ENCODE data around the gene DGKA. TPM values are rescaled to one million over a fixed set of nuclear protein-coding genes. Genes with fewer than 3 reads are reported as not detected.
"Not testable (repeated sequence)": the region's sequence is repeated elsewhere in the genome, so short reads cannot be mapped to it uniquely, and the experiment has no call there.

DGKA gene
- total RNA-seq, 1 donor from 2014 or later = 57.5 TPM

GRCh38 chr12:55915482-55915859 is 15.5 kb upstream of the DGKA start:
- H3K4me3 Mint-ChIP-seq (ENCODE audit: unreplicated experiment) = no peak overlapping the region
- H3K9me3 Mint-ChIP-seq (ENCODE audit: unreplicated experiment) = no peaks in the 10 kb centered on the region

GRCh38 chr12:55919032-55919431 is 11.9 kb upstream of the DGKA start:
- H3K36me3 Mint-ChIP-seq (ENCODE audit: unreplicated experiment); H3K27ac Mint-ChIP-seq (ENCODE audit: unreplicated experiment): not testable (repeated sequence)

More at GRCh38 chr12:55915482-55915859, 15.5 kb upstream of the DGKA start:
- H3K4me1 Mint-ChIP-seq (ENCODE audit: low read depth, unreplicated experiment) = no peaks in the 10 kb centered on the region
- DNase-seq = no peak
- peaks cover 4% of the 10 kb centered on the region for H3K27me3 Mint-ChIP-seq (ENCODE audit: unreplicated experiment)
- H3K27ac Mint-ChIP-seq (ENCODE audit: unreplicated experiment) = no peak overlapping the region
- TF ChIP-seq, protein P1, sequence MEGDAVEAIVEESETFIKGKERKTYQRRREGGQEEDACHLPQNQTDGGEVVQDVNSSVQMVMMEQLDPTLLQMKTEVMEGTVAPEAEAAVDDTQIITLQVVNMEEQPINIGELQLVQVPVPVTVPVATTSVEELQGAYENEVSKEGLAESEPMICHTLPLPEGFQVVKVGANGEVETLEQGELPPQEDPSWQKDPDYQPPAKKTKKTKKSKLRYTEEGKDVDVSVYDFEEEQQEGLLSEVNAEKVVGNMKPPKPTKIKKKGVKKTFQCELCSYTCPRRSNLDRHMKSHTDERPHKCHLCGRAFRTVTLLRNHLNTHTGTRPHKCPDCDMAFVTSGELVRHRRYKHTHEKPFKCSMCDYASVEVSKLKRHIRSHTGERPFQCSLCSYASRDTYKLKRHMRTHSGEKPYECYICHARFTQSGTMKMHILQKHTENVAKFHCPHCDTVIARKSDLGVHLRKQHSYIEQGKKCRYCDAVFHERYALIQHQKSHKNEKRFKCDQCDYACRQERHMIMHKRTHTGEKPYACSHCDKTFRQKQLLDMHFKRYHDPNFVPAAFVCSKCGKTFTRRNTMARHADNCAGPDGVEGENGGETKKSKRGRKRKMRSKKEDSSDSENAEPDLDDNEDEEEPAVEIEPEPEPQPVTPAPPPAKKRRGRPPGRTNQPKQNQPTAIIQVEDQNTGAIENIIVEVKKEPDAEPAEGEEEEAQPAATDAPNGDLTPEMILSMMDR (IDR thresholded peaks at IDR 0.05; ENCODE audit: partially characterized antibody, unreplicated experiment) = no peak
- no peaks in the 10 kb centered on the region for H3K36me3 Mint-ChIP-seq (ENCODE audit: unreplicated experiment)

DNA sequence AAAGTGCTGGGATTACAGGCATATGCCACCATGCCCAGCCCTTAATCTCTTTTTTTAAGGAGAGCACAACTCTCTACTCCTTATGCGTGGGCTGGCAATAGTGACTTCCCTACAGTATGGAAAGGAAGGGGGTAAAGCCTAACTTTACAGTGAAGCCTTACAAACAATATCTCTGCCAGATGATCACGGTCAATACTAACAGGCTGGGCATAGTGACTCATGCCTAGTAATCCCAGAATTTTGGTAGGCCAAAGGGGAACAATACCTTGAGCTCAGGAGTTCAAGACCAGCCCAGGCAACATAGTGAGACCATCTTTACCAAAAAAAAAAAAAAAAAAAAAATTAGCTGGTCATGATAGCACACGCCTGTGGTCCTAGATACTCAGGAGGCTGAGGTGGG is 8.8 kb upstream of the DGKA start:
- TF ChIP-seq, protein P1 (IDR thresholded peaks at IDR 0.05; ENCODE audit: partially characterized antibody, unreplicated experiment) = no peak
- Mint-ChIP-seq H3K9me3 (ENCODE audit: unreplicated experiment) (peaks cover 4% of the 10 kb centered on the region), H3K4me1 (ENCODE audit: low read depth, unreplicated experiment) (peaks cover 15% of the 10 kb centered on the region), H3K27ac (ENCODE audit: unreplicated experiment) (no peak overlapping the region), H3K27me3 (ENCODE audit: unreplicated experiment) (peaks cover 2% of the 10 kb centered on the region), H3K4me3 (ENCODE audit: unreplicated experiment) (no peak overlapping the region), H3K36me3 (ENCODE audit: unreplicated experiment) (no peaks in the 10 kb centered on the region)
- no peak for DNase-seq

More at GRCh38 chr12:55919032-55919431, 11.9 kb upstream of the DGKA start:
- H3K27me3 Mint-ChIP-seq (ENCODE audit: unreplicated experiment); H3K9me3 Mint-ChIP-seq (ENCODE audit: unreplicated experiment); H3K4me3 Mint-ChIP-seq (ENCODE audit: unreplicated experiment); H3K4me1 Mint-ChIP-seq (ENCODE audit: low read depth, unreplicated experiment); DNase-seq: not testable (repeated sequence)

DNA sequence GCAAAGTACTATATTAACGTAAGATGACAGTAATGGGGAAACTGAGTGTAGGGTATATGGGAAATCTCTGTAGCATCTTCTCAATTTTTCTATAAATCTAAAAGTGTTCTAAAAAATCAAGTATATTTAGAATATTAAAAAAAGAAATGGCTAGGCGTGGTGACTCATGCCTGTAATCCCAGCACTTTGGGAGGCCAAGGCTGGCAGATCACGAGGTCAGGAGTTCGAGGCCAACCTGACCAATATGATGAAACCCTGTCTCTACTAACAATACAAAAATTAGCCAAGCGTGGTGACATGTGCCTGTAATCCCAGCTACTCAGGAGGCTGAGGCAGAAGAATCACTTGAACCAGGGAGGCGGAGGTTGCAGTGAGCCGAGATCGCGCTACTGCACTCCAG is 7.3 kb upstream of the DGKA start:
- H3K36me3 Mint-ChIP-seq (ENCODE audit: unreplicated experiment); H3K27ac Mint-ChIP-seq (ENCODE audit: unreplicated experiment); H3K9me3 Mint-ChIP-seq (ENCODE audit: unreplicated experiment); H3K27me3 Mint-ChIP-seq (ENCODE audit: unreplicated experiment); DNase-seq; H3K4me3 Mint-ChIP-seq (ENCODE audit: unreplicated experiment): not testable (repeated sequence)
- peaks cover 15% of the 10 kb centered on the region for H3K4me1 Mint-ChIP-seq (ENCODE audit: low read depth, unreplicated experiment)

DNA sequence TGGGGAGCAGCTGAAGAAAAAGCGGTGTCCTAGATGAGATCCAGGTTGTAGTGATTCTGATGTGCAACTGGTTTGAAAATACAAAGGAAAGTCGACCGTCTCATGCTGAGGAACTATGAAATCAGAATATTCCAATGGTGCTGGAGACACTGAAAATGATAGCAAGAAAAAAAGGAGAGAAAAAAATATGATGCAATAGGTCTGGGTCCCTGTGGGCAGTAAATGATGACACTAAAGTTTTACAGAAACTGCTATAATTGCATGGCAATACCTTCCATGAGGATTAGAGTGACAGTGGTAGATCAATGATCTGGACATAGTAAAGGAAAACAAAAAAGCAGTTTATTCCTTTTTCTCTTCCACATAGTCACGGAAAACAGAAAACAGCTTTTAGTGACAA is 5.6 kb upstream of the DGKA start:
- H3K36me3 Mint-ChIP-seq (ENCODE audit: unreplicated experiment) = no peaks in the 10 kb centered on the region
- H3K4me3 Mint-ChIP-seq (ENCODE audit: unreplicated experiment) = peak overlapping the region; percentile 98
- TF ChIP-seq, protein P1 (IDR thresholded peaks at IDR 0.05; ENCODE audit: partially characterized antibody, unreplicated experiment) = no peak
- no peak for DNase-seq
- H3K4me1 Mint-ChIP-seq (ENCODE audit: low read depth, unreplicated experiment) = peaks cover 16% of the 10 kb centered on the region
- peak overlapping the region; percentile 28 for H3K27ac Mint-ChIP-seq (ENCODE audit: unreplicated experiment)
- peaks cover 10% of the 10 kb centered on the region for H3K9me3 Mint-ChIP-seq (ENCODE audit: unreplicated experiment)
- peaks cover 9% of the 10 kb centered on the region for H3K27me3 Mint-ChIP-seq (ENCODE audit: unreplicated experiment)

- Mint-ChIP-seq H3K27ac (ENCODE audit: unreplicated experiment) (peak overlapping the region; percentile 94), H3K36me3 (ENCODE audit: unreplicated experiment) (no peaks in the 10 kb centered on the region), H3K9me3 (ENCODE audit: unreplicated experiment) (peaks cover 10% of the 10 kb centered on the region), H3K4me1 (ENCODE audit: low read depth, unreplicated experiment) (peaks cover 23% of the 10 kb centered on the region), H3K4me3 (ENCODE audit: unreplicated experiment) (peak overlapping the region; percentile 98), H3K27me3 (ENCODE audit: unreplicated experiment) (peaks cover 9% of the 10 kb centered on the region)
- TF ChIP-seq, protein P1 (IDR thresholded peaks at IDR 0.05; ENCODE audit: partially characterized antibody, unreplicated experiment) = no peak
- DNase-seq = no peak
These were observed 4.9 kb upstream of the DGKA start for GRCh38 chr12:55925870-55926737.

Measured in glutamatergic neuron (in vitro differentiated cells).